ENCODE data around the gene JMJD8. TPM values are rescaled to one million over a fixed set of nuclear protein-coding genes. Genes with fewer than 3 reads are reported as not detected.

The JMJD8 gene
- total RNA-seq, 4 donors from 2014 or later: 45.6 to 56.1 (median 51.9) TPM

- no peak for DNase-seq
- TF ChIP-seq POLR2A (IDR thresholded peaks at IDR 0.05) (no peak), CTCF (IDR thresholded peaks at IDR 0.05) (no peak)
- no peaks in the 10 kb centered on the region for H3K9me3 ChIP-seq
- H3K4me1 ChIP-seq: peaks cover 0 to 31% (median 12%) of the 10 kb centered on the region in 4 donors
- H3K27ac ChIP-seq: no peak overlapping the region
- H3K36me3 ChIP-seq: peaks cover 0 to 36% (median 0%) of the 10 kb centered on the region in 3 donors
- no peak overlapping the region for H3K4me3 ChIP-seq
- no peaks in the 10 kb centered on the region for H3K27me3 ChIP-seq
Measured at GRCh38 chr16:631808-632358, 52.3 kb downstream of the JMJD8 start.

Other genes with a start within 250 kb of the JMJD8 start
- 100 to 1,000 TPM in 3 of 4 donors, 10 to 100 TPM in 1; 50.3 to 249 (median 167) TPM for gene CAPN15, start 156.6 kb downstream of the JMJD8 start, total RNA-seq
- gene PRR35, start 123.9 kb downstream of the JMJD8 start, total RNA-seq: not detected
- gene NHLRC4, start 117.3 kb downstream of the JMJD8 start, total RNA-seq: 10 to 100 TPM in 1 of 4 donors, 1 to 10 TPM in 3; 1.2 to 17.3 (median 1.5) TPM
- gene PIGQ, start 114.4 kb downstream of the JMJD8 start, total RNA-seq: 10 to 100 TPM; 33.1 to 65.6 (median 55.2) TPM
- 10 to 100 TPM; 27.2 to 83.6 (median 62.7) TPM for gene RAB40C, start 94.3 kb downstream of the JMJD8 start, total RNA-seq
- 1 to 10 TPM; 2.5 to 6.2 (median 3.8) TPM for gene WFIKKN1, start 53.3 kb downstream of the JMJD8 start, total RNA-seq
- 100 to 1,000 TPM in 1 of 4 donors, 10 to 100 TPM in 3; 44.5 to 153 (median 60.2) TPM for gene METTL26, start 48.0 kb downstream of the JMJD8 start, total RNA-seq
- 100 to 1,000 TPM; 114 to 260 (median 222) TPM for gene MCRIP2, start 42.5 kb downstream of the JMJD8 start, total RNA-seq
- gene WDR90, start 35.0 kb downstream of the JMJD8 start, total RNA-seq: 100 to 1,000 TPM in 2 of 4 donors, 10 to 100 TPM in 2; 29.8 to 154 (median 73.6) TPM
- 100 to 1,000 TPM; 110 to 416 (median 239) TPM for gene RHOT2, start 16.2 kb downstream of the JMJD8 start, total RNA-seq
- 10 to 100 TPM in 2 of 4 donors, 1 to 10 TPM in 2; 4.1 to 13.6 (median 9.9) TPM for gene RHBDL1, start 8.7 kb downstream of the JMJD8 start, total RNA-seq
- gene STUB1, start 3.9 kb downstream of the JMJD8 start, total RNA-seq: 100 to 1,000 TPM in 3 of 4 donors, 10 to 100 TPM in 1; 96.0 to 291 (median 107) TPM
- 10 to 100 TPM in 3 of 4 donors, 1 to 10 TPM in 1; 8.3 to 20.4 (median 15.4) TPM for gene WDR24, start 6.1 kb upstream of the JMJD8 start, total RNA-seq
- gene FBXL16, start 21.5 kb upstream of the JMJD8 start, total RNA-seq: 1 to 10 TPM; 1.4 to 2.5 (median 1.9) TPM
- 10 to 100 TPM in 2 of 4 donors, 1 to 10 TPM in 2; 4.0 to 33.8 (median 8.9) TPM for gene METRN, start 30.8 kb upstream of the JMJD8 start, total RNA-seq
- gene ANTKMT, start 36.8 kb upstream of the JMJD8 start, total RNA-seq: 10 to 100 TPM; 52.8 to 93.9 (median 72.0) TPM
- gene CCDC78, start 42.1 kb upstream of the JMJD8 start, total RNA-seq: 10 to 100 TPM in 1 of 4 donors, 1 to 10 TPM in 3; 2.1 to 13.2 (median 6.3) TPM
- 10 to 100 TPM in 1 of 4 donors, 1 to 10 TPM in 2, under 1 TPM in 1; 0.53 to 42.9 (median 3.4) TPM for gene HAGHL, start 42.8 kb upstream of the JMJD8 start, total RNA-seq
- 100 to 1,000 TPM in 2 of 4 donors, 10 to 100 TPM in 2; 73.4 to 164 (median 117) TPM for gene CIAO3, start 56.7 kb upstream of the JMJD8 start, total RNA-seq
- gene MSLN, start 76.4 kb upstream of the JMJD8 start, total RNA-seq: 1 to 10 TPM in 3 of 4 donors, not detected in 1; 2.6 to 7.7 (median 5.4) TPM
- 10 to 100 TPM; 31.0 to 42.1 (median 37.4) TPM for gene RPUSD1, start 104.0 kb upstream of the JMJD8 start, total RNA-seq
- 10 to 100 TPM; 12.1 to 91.6 (median 19.0) TPM for gene CHTF18, start 104.3 kb upstream of the JMJD8 start, total RNA-seq
- gene GNG13, start 116.4 kb upstream of the JMJD8 start, total RNA-seq: 1 to 10 TPM in 1 of 4 donors, not detected in 3; 1.9 TPM